Ishikawa (cell line): ENCODE measurements around the gene RER1.

Source experiments
- CEBPB ChIP-seq: IDR thresholded peaks from 2 replicates; pipeline ENCODE4 v1.6.1; 2012
- CREB1 ChIP-seq: IDR thresholded peaks from 2 replicates; pipeline ENCODE4 v1.6.1; 2012; ENCODE audit warnings: low read depth
- EGR1 ChIP-seq: IDR thresholded peaks from 2 replicates; pipeline ENCODE4 v1.6.1; 2012
- EP300 ChIP-seq: IDR thresholded peaks from 2 replicates; pipeline ENCODE4 v1.6.1; 2012; ENCODE audit warnings: borderline replicate concordance
- FOXM1 ChIP-seq: IDR thresholded peaks from 2 replicates; pipeline ENCODE4 v1.6.1; 2012; ENCODE audit warnings: low read depth, borderline replicate concordance
- NFIC ChIP-seq: IDR thresholded peaks from 2 replicates; pipeline ENCODE4 v1.6.1; 2012
- RAD21 ChIP-seq: IDR thresholded peaks from 2 replicates; pipeline ENCODE4 v1.6.1; 2012; ENCODE audit warnings: low read depth
- TAF1 ChIP-seq: IDR thresholded peaks from 2 replicates; pipeline ENCODE4 v1.6.1; 2012; ENCODE audit warnings: low read depth, mild to moderate bottlenecking
- TCF12 ChIP-seq: IDR thresholded peaks from 2 replicates; pipeline ENCODE4 v1.6.1; 2012; ENCODE audit warnings: low read depth
- TEAD4 ChIP-seq: IDR thresholded peaks from 2 replicates; pipeline ENCODE4 v1.6.1; 2012
- YY1 ChIP-seq: IDR thresholded peaks from 2 replicates; pipeline ENCODE4 v1.6.1; 2012; ENCODE audit warnings: low read depth
- ZBTB7A ChIP-seq: IDR thresholded peaks from 2 replicates; pipeline ENCODE4 v1.6.1; 2012; ENCODE audit warnings: low read depth
- TF ChIP-seq, protein P1 (sequence below): IDR thresholded peaks from 2 replicates; pipeline ENCODE4 v1.6.1; 2012; ENCODE audit warnings: low read depth, mild to moderate bottlenecking
- TF ChIP-seq, protein P2 (sequence below): IDR thresholded peaks from 2 replicates; pipeline ENCODE4 v1.6.1; 2012
- TF ChIP-seq, protein P3 (sequence below): IDR thresholded peaks from 2 replicates; pipeline ENCODE4 v1.6.1; 2012

RER1 gene

DNA sequence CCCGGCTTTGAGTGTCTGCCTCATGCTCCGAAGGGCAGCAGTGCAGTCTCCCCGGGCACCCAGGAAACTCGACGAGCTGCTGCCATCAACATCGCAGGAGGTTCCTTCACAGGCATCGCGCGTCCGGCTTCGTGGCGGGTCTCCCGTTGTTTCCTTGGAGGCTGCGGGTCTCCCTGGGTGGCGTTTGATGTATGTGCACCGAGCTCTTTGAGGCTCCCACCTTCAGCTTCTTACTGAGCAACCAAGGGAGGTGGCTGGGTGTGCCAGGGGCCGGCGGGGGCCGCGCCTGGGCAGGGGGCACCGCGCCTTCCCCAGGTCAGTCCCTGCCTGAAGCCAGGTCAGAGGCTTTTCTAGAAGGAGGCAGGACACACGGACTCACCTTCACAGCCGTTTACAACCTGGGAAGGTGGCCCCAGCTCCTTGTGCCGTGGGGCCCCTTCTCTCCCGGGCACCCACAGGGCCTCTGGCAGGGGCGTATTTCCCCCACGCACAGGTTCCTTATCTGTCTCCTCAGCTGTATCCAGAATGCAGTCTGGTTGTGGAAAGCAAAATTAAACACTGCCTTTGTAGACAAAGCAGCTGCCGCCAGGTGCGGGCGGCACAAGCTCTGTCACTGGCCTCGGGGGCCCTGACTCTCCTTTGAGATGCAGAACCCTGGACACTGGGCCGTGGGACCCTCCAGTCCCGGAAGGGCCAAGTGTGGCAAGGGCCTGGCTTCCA, 42.5 kb downstream of the RER1 start:
- TF ChIP-seq TEAD4 (no peak), EP300 (no peak), EGR1 (no peak), TAF1 (no peak), CREB1 (no peak), CEBPB (no peak), TCF12 (no peak), YY1 (no peak), ZBTB7A (no peak), FOXM1 (no peak), RAD21 (no peak)
- TF ChIP-seq, protein P1, sequence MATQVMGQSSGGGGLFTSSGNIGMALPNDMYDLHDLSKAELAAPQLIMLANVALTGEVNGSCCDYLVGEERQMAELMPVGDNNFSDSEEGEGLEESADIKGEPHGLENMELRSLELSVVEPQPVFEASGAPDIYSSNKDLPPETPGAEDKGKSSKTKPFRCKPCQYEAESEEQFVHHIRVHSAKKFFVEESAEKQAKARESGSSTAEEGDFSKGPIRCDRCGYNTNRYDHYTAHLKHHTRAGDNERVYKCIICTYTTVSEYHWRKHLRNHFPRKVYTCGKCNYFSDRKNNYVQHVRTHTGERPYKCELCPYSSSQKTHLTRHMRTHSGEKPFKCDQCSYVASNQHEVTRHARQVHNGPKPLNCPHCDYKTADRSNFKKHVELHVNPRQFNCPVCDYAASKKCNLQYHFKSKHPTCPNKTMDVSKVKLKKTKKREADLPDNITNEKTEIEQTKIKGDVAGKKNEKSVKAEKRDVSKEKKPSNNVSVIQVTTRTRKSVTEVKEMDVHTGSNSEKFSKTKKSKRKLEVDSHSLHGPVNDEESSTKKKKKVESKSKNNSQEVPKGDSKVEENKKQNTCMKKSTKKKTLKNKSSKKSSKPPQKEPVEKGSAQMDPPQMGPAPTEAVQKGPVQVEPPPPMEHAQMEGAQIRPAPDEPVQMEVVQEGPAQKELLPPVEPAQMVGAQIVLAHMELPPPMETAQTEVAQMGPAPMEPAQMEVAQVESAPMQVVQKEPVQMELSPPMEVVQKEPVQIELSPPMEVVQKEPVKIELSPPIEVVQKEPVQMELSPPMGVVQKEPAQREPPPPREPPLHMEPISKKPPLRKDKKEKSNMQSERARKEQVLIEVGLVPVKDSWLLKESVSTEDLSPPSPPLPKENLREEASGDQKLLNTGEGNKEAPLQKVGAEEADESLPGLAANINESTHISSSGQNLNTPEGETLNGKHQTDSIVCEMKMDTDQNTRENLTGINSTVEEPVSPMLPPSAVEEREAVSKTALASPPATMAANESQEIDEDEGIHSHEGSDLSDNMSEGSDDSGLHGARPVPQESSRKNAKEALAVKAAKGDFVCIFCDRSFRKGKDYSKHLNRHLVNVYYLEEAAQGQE: no peak
- TF ChIP-seq, protein P2, sequence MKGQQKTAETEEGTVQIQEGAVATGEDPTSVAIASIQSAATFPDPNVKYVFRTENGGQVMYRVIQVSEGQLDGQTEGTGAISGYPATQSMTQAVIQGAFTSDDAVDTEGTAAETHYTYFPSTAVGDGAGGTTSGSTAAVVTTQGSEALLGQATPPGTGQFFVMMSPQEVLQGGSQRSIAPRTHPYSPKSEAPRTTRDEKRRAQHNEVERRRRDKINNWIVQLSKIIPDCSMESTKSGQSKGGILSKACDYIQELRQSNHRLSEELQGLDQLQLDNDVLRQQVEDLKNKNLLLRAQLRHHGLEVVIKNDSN: no peak
- TF ChIP-seq, protein P3, sequence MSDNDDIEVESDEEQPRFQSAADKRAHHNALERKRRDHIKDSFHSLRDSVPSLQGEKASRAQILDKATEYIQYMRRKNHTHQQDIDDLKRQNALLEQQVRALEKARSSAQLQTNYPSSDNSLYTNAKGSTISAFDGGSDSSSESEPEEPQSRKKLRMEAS: no peak

DNA sequence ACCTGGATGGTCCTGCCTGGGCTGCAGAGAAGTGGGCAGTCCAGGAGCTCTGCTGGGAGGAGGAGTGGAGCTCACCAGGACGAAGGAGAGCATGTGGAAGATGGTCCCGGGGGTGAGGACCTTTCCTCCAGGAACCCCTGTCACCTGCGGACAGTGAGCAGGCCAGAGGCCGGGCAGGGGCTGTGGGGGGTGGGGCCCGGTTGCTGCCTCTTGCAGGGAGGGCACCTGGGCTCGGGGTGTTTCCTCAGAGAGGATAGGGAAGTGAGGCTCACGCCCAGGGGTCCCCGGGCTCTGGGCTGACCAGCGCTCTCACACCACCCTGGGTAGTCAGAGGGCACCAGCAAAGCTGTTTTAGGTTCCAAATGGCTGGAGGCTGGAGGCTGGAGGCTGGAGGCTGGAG, 43.5 kb downstream of the RER1 start:
- TF ChIP-seq ZBTB7A (no peak), YY1 (no peak), CEBPB (no peak), TAF1 (no peak), FOXM1 (no peak), TEAD4 (no peak), CREB1 (no peak), EP300 (no peak), EGR1 (no peak), TCF12 (no peak), RAD21 (no peak)
- TF ChIP-seq, protein P2: no peak
- TF ChIP-seq, protein P3: no peak

DNA sequence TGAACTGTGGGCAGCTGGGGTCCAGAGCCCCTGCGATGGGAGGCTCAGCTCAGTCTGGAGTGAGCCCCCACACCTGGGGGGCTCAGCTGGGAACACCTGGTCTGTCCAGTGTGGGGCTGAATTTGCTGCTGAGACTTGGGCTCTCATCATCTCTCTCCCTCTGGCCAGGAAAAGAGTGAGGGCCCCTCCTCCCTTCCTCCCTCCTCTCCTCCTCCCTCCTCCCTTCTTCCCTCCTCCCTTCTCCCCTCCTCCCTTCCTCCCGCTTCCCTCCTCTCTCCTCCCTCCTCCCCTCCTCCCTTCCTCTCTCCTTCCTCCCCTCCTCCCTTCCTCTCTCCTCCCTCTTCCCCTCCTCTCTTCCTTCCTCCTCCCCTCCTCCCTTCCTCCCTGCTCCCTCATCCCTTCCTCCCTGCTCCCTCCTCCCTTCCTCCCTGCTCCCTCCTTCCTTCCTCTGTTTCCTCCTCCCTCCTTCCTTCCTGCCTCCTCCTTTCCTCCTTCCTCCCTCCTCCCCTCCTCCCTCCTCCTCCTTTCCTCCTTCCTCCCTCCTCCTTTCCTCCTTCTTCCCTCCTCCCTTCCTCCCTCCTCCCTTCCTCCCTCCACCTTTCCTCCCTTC, 44.2 kb downstream of the RER1 start:
- no peak for TF ChIP-seq ZBTB7A
- TF ChIP-seq, protein P1: no peak
- TF ChIP-seq NFIC: no peak
- no peak for TF ChIP-seq YY1
- TF ChIP-seq CREB1: no peak
- TF ChIP-seq RAD21: no peak
- no peak for TF ChIP-seq EP300
- TF ChIP-seq TAF1: no peak
- no peak for TF ChIP-seq CEBPB
- TF ChIP-seq, protein P3: no peak
- TF ChIP-seq TCF12: no peak
- no peak for TF ChIP-seq EGR1
- TF ChIP-seq FOXM1: no peak
- TF ChIP-seq, protein P2: no peak
- TF ChIP-seq TEAD4: no peak

DNA sequence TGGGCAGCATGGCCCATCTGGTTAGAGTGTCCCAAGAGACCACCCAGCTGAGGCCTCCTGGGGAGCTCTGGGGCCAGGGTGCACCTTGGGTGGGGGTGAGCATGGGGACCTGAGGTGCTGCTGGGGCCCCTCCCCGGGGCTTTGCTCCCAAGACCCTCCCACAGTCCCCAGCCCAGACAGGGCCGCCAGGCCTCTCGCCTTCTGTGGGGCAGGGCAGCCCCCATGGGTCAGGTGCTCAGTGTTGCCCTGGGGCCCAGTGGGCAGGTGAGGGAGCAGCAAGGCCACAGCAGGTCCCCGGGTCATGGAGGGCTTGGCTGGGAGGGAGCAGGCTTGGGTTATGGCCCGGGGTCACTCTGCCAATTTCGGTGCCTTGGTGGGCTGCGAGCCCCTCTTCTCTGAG, 45.2 kb downstream of the RER1 start:
- TF ChIP-seq RAD21: no peak
- TF ChIP-seq, protein P2: no peak
- no peak for TF ChIP-seq YY1
- TF ChIP-seq TCF12: no peak
- no peak for TF ChIP-seq FOXM1
- TF ChIP-seq ZBTB7A: no peak
- no peak for TF ChIP-seq NFIC
- TF ChIP-seq CEBPB: no peak
- no peak for TF ChIP-seq TEAD4
- TF ChIP-seq, protein P1: no peak
- TF ChIP-seq EP300: no peak
- no peak for TF ChIP-seq CREB1
- no peak for TF ChIP-seq TAF1
- TF ChIP-seq, protein P3: no peak
- TF ChIP-seq EGR1: no peak
